GM23338 (cell line): ENCODE data around the gene CCDC177. TPM values are rescaled to one million over a fixed set of nuclear protein-coding genes. Genes with fewer than 3 reads are reported as not detected.

Experiments used
- ATAC-seq: fragments of 200-7000 bp; cut with Tn5 transposase; 3 replicates; pipeline ENCODE4 v1.9.1; 2020
- DNase-seq: peaks from one replicate; pipeline ENCODE4 v3.0.0-alpha.2; 2015; ENCODE audit warnings: low spot score
- H2AFZ ChIP-seq: fragments of 200-600 bp; sonication (generic); 2 replicates; pipeline ENCODE4 v1.8.0; 2016; ENCODE audit warnings: antibody characterized with exemption, mild to moderate bottlenecking, moderate library complexity
- H3F3A ChIP-seq: fragments of 200-600 bp; sonication (generic); replicated peaks from 2 replicates; pipeline ENCODE4 v1.8.0; 2017; ENCODE audit warnings: antibody characterized with exemption, mixed run types, low read depth
- H3K27ac ChIP-seq: fragments of 200-600 bp; sonication (generic); 2 replicates; pipeline ENCODE4 v1.6.1; 2016; ENCODE audit warnings: low read depth
- H3K27me3 ChIP-seq: fragments of 200-600 bp; sonication (generic); 2 replicates; pipeline ENCODE4 v1.8.0; 2016; ENCODE audit warnings: mild to moderate bottlenecking, mixed run types, moderate library complexity; ENCODE audit not compliant: insufficient read depth
- H3K36me3 ChIP-seq: fragments of 200-600 bp; sonication (generic); 2 replicates; pipeline ENCODE4 v1.8.0; 2016; ENCODE audit warnings: mild to moderate bottlenecking; ENCODE audit not compliant: insufficient read depth
- H3K4me1 ChIP-seq: fragments of 200-600 bp; sonication (generic); 2 replicates; pipeline ENCODE4 v1.8.0; 2016; ENCODE audit warnings: mild to moderate bottlenecking, moderate library complexity; ENCODE audit not compliant: insufficient read depth
- H3K4me2 ChIP-seq: fragments of 200-600 bp; sonication (generic); 2 replicates; pipeline ENCODE4 v1.7.1; 2017; ENCODE audit warnings: mixed run types
- H3K4me3 ChIP-seq: fragments of 200-600 bp; sonication (generic); 2 replicates; pipeline ENCODE4 v1.6.1; 2016; ENCODE audit warnings: mixed run types
- H3K79me2 ChIP-seq: fragments of 200-600 bp; sonication (generic); replicated peaks from 2 replicates; pipeline ENCODE4 v1.8.0; 2017; ENCODE audit warnings: mild to moderate bottlenecking; ENCODE audit not compliant: insufficient read depth
- H3K9me2 ChIP-seq: fragments of 200-600 bp; sonication (generic); 2 replicates; pipeline ENCODE4 v1.8.0; 2017; ENCODE audit not compliant: insufficient read depth
- H4K20me1 ChIP-seq: fragments of 200-600 bp; sonication (generic); replicated peaks from 2 replicates; pipeline ENCODE4 v1.8.0; 2017; ENCODE audit warnings: mild to moderate bottlenecking; ENCODE audit not compliant: insufficient read depth
- H3K27ac Mint-ChIP-seq: 2 replicates; pipeline ENCODE4 v1.8.0; 2020; ENCODE audit warnings: inconsistent platforms, mild to moderate bottlenecking, moderate library complexity, mixed read lengths
- H3K27me3 Mint-ChIP-seq: 3 replicates; pipeline ENCODE4 v1.8.0; 2022; ENCODE audit warnings: low read depth, mild to moderate bottlenecking, moderate library complexity, mixed read lengths, inconsistent platforms; ENCODE audit not compliant: insufficient read depth, poor library complexity
- H3K36me3 Mint-ChIP-seq: 3 replicates; pipeline ENCODE4 v1.8.0; 2021; ENCODE audit warnings: low read depth, mild to moderate bottlenecking, inconsistent platforms, moderate library complexity, mixed read lengths
- H3K4me1 Mint-ChIP-seq: 3 replicates; pipeline ENCODE4 v1.8.0; 2020; ENCODE audit warnings: mild to moderate bottlenecking, inconsistent platforms, mixed read lengths
- H3K4me3 Mint-ChIP-seq: 3 replicates; pipeline ENCODE4 v1.8.0; 2021; ENCODE audit warnings: moderate library complexity, mild to moderate bottlenecking, inconsistent platforms, mixed read lengths
- H3K9me3 Mint-ChIP-seq: 3 replicates; pipeline ENCODE4 v1.8.0; 2020; ENCODE audit warnings: moderate library complexity, mild to moderate bottlenecking, inconsistent platforms, mixed read lengths
- CREB1 ChIP-seq: fragments of 250-450 bp; sonication (Bioruptor Pico); IDR thresholded peaks from 2 replicates; pipeline ENCODE4 v1.5.0; 2020; ENCODE audit warnings: low read depth, mild to moderate bottlenecking, moderate library complexity
- CTCF ChIP-seq, 2 experiments: fragments of 200-600 bp in 1 of 2; sonication (generic) in 1 of 2; conservative IDR thresholded peaks; 2 replicates each; pipeline versions ENCODE4 v1.5.1 to v1.6.1; 2016 to 2017; ENCODE audit warnings: antibody characterized with exemption in 2 of 2, low read depth in 2 of 2, mild to moderate bottlenecking in 2 of 2, moderate library complexity in 1 of 2
- ETS1 ChIP-seq: IDR thresholded peaks from 2 replicates; pipeline ENCODE4 v1.6.1; 2016; ENCODE audit warnings: antibody characterized with exemption
- EZH2 ChIP-seq: fragments of 200-600 bp; sonication (generic); IDR thresholded peaks from one replicate; pipeline ENCODE4 v1.8.0; 2017; ENCODE audit warnings: antibody characterized with exemption, mild to moderate bottlenecking, low read depth; ENCODE audit not compliant: unreplicated experiment
- EZH2phosphoT487 ChIP-seq: fragments of 200-600 bp; sonication (generic); IDR thresholded peaks from one replicate; pipeline ENCODE4 v1.8.1; 2018; ENCODE audit warnings: antibody characterized with exemption; ENCODE audit not compliant: unreplicated experiment
- JUNB ChIP-seq: IDR thresholded peaks from one replicate; pipeline ENCODE4 v1.6.1; 2016; ENCODE audit warnings: antibody characterized with exemption; ENCODE audit not compliant: unreplicated experiment
- NANOG ChIP-seq: IDR thresholded peaks from 2 replicates; pipeline ENCODE4 v1.6.1; 2016; ENCODE audit warnings: antibody characterized with exemption, borderline replicate concordance
- POLR2AphosphoS5 ChIP-seq: IDR thresholded peaks from 2 replicates; pipeline ENCODE4 v1.6.1; 2016; ENCODE audit warnings: antibody characterized with exemption, low read depth
- REST ChIP-seq: IDR thresholded peaks from one replicate; pipeline ENCODE4 v1.6.1; 2018; ENCODE audit warnings: antibody characterized with exemption; ENCODE audit not compliant: unreplicated experiment
- STAT1 ChIP-seq: IDR thresholded peaks from one replicate; pipeline ENCODE4 v1.6.1; 2016; ENCODE audit warnings: antibody characterized with exemption; ENCODE audit not compliant: unreplicated experiment
- ZNF114 ChIP-seq: fragments of 250-450 bp; sonication (Bioruptor Pico); IDR thresholded peaks from 2 replicates; pipeline ENCODE4 v1.5.0; 2020; ENCODE audit warnings: mild to moderate bottlenecking, moderate library complexity
- ZNF331 ChIP-seq: fragments of 250-450 bp; sonication (Bioruptor Pico); IDR thresholded peaks from 2 replicates; pipeline ENCODE4 v1.5.0; 2020; ENCODE audit warnings: low read depth, mild to moderate bottlenecking, moderate library complexity
- ZNF462 ChIP-seq: fragments of 250-450 bp; sonication (Bioruptor Pico); IDR thresholded peaks from 2 replicates; pipeline ENCODE4 v1.5.0; 2020; ENCODE audit warnings: mild to moderate bottlenecking, moderate library complexity
- polyA plus RNA-seq: library from polyadenylated mRNA; unstranded; fragments of >200 nt; fragmentation: Nextera tagmentation; extraction: Ambion mirVana; gene quantifications from 2 replicates; pipeline ENCODE4 v1.2.1, GENCODE V29; 2016
- total RNA-seq: library from RNA; depleted of rRNA; stranded (reverse); fragments of >200 nt; shearing (Covaris generic); gene quantifications from 2 replicates; pipeline ENCODE4 v1.2.3, GENCODE V29; 2014

The CCDC177 gene
- total and polyA plus RNA-seq, 2 experiments from 2014 or later: 0.18 to 1.7 TPM

- ATAC-seq (no peak), DNase-seq (no peak)
- no peaks in the 10 kb centered on the region for H3K9me3 Mint-ChIP-seq
- Histone ChIP-seq H3K27me3 (no peaks in the 10 kb centered on the region), H3K9me2 (no peaks in the 10 kb centered on the region), H3K79me2 (no peaks in the 10 kb centered on the region), H3K36me3 (no peaks in the 10 kb centered on the region), H2AFZ (no peak overlapping the region), H3F3A (no peaks in the 10 kb centered on the region), H3K4me3 (no peak overlapping the region), H4K20me1 (no peaks in the 10 kb centered on the region), H3K4me2 (no peak overlapping the region), H3K4me1 (no peaks in the 10 kb centered on the region), H3K27ac (no peak overlapping the region)
- H3K27ac Mint-ChIP-seq: no peak overlapping the region
- peaks cover 2% of the 10 kb centered on the region for H3K27me3 Mint-ChIP-seq
- no peaks in the 10 kb centered on the region for H3K4me1 Mint-ChIP-seq
- no peak overlapping the region for H3K4me3 Mint-ChIP-seq
- TF ChIP-seq EZH2 (no peak), JUNB (no peak), ZNF331 (CRISPR knock-in tag) (no peak), ZNF462 (CRISPR knock-in tag) (no peak), REST (no peak), EZH2phosphoT487 (no peak), STAT1 (no peak), NANOG (no peak), POLR2AphosphoS5 (no peak), CREB1 (no peak), ETS1 (no peak), CTCF (conservative IDR thresholded peaks at IDR 0.05; ENCODE audit: low read depth in 2 of 2) (no peak), ZNF114 (CRISPR knock-in tag) (no peak)
- no peaks in the 10 kb centered on the region for H3K36me3 Mint-ChIP-seq
These were observed 36.8 kb downstream of the CCDC177 start for GRCh38 chr14:69537900-69538299.
